ENCODE data around the gene ZNF609. TPM values are rescaled to one million over a fixed set of nuclear protein-coding genes. Genes with fewer than 3 reads are reported as not detected.

Gene ZNF609
- total RNA-seq, 1 donor from 2014 or later: 16.0 TPM

DNA sequence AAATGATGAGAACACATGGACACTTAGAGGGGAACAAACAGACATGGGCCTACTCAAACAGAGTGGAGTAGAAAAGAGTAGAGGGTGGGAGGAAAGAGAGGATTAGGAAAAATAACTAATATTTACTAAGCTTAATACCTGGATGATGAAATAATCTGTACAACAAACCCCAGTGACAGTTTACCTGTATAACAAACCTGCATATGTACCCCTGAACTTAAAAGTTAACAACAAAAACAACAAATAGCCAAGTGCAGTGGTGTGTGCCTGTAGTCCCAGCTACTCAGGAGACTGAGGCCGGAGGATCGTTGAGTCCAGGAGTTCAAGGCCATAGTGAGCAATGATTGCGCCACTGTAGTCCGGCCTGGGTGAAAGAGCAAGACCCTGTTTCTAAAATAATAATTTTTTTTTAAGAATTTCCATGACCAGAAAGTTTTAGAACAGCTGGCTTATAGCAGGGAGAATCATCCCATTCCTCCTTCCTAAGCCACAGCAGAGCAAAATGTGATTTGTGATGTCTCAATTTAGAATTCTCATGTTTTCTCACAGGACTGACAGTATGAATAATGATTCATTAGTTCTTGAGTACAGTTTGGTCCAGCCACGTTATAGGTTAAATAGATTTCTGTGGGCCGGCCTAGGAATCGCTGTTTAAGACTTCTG is 150.0 kb downstream of the ZNF609 start:
- H3K27ac ChIP-seq: no peak overlapping the region

DNA sequence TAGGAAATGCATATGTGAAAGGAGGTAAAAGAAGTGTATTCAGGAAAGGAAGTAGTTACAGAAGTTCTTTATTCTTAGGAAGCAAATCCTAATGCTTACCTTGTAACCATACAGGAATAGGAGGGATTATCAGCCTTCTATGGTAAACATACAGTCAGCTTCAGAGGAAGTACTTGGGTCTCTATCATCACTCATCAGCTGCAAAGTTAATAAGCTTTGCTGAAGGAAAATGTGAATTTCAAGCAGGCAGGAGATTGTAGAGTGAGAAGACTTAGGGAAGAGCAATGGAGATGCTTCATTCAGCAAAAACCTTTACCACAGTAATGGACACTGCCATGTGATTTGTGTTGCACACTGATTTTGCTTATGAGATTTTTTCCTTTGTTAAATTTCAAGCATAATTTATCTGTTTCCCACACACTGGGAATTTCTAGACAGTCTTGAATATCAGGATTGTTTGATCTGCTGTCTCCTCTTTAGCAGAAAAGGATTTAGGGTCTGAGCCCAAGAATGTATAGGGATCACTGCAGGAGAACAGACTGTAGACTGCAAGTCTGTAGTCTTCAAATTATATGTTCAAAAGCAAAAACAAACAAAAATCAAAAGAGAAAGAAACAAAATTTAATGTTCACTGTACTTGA is 150.8 kb downstream of the ZNF609 start:
- H3K27ac ChIP-seq: no peak overlapping the region

More for the DNA sequence above, 150.0 kb downstream of the ZNF609 start:
- intact Hi-C loops (cut with DNase I): no loop called here
- TF ChIP-seq, protein P1, sequence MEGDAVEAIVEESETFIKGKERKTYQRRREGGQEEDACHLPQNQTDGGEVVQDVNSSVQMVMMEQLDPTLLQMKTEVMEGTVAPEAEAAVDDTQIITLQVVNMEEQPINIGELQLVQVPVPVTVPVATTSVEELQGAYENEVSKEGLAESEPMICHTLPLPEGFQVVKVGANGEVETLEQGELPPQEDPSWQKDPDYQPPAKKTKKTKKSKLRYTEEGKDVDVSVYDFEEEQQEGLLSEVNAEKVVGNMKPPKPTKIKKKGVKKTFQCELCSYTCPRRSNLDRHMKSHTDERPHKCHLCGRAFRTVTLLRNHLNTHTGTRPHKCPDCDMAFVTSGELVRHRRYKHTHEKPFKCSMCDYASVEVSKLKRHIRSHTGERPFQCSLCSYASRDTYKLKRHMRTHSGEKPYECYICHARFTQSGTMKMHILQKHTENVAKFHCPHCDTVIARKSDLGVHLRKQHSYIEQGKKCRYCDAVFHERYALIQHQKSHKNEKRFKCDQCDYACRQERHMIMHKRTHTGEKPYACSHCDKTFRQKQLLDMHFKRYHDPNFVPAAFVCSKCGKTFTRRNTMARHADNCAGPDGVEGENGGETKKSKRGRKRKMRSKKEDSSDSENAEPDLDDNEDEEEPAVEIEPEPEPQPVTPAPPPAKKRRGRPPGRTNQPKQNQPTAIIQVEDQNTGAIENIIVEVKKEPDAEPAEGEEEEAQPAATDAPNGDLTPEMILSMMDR (IDR thresholded peaks at IDR 0.05): no peak
- Histone ChIP-seq H3K4me1 (no peaks in the 10 kb centered on the region), H3K36me3 (no peaks in the 10 kb centered on the region), H3K9me3 (no peaks in the 10 kb centered on the region), H3K27me3 (no peaks in the 10 kb centered on the region), H3K4me3 (no peak overlapping the region)
- DNase-seq (ENCODE audit: low spot score in 2 of 2): no peak

DNA sequence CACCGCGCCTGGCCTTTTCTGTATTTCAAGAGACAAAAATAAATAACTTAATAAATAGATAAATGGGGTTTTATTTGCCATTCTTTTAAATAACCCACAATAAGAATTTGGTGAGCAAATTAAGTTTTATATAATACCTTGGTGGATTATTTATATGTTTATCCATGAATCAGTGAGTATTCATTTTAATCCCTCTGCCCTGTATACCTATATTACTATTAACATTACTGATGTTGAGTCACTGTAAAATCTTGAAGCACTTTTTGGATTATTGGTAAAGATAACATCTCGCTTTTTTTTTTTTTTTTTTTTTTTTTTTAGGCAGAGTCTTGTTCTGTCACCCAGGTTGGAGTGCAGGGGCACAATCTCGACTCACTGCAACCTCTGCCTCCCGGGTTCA is 154.1 kb downstream of the ZNF609 start:
- Histone ChIP-seq H3K27ac (no peak overlapping the region), H3K9me3 (no peaks in the 10 kb centered on the region), H3K27me3 (no peaks in the 10 kb centered on the region), H3K36me3 (no peaks in the 10 kb centered on the region), H3K4me1 (peaks cover 0 to under 1% of the 10 kb centered on the region in 2 donors), H3K4me3 (no peak overlapping the region)
- intact Hi-C loops (cut with DNase I): no loop called here
- DNase-seq (ENCODE audit: low spot score in 2 of 2): no peak
- TF ChIP-seq, protein P1 (IDR thresholded peaks at IDR 0.05): no peak

More for the DNA sequence above, 150.8 kb downstream of the ZNF609 start:
- Histone ChIP-seq H3K4me3 (no peak overlapping the region), H3K27me3 (no peaks in the 10 kb centered on the region), H3K4me1 (no peaks in the 10 kb centered on the region), H3K36me3 (no peaks in the 10 kb centered on the region), H3K9me3 (no peaks in the 10 kb centered on the region)
- no peak for DNase-seq (ENCODE audit: low spot score in 2 of 2)
- TF ChIP-seq, protein P1 (IDR thresholded peaks at IDR 0.05): no peak
- intact Hi-C loops (cut with DNase I): no loop called here

DNA sequence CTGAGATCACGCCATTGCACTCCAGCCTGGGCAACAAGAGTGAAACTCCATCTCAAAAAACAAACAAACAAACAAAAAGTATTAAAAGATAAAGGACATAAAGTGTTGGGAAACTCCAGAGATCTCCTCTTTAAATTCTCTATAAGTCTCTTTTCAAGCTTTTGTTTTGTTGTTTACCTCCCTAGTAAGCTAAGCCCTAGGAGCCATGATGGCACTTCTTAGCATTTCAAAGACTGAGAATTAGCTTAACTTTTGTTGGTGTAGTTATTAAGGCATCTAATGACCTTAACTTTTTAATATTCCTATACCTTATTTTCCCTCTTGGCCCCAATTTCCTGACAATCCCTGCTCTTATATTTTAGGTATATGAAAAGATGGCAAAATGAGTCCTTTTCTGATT is 157.3 kb downstream of the ZNF609 start:
- H3K4me1 ChIP-seq: peaks cover 2 to 11% of the 10 kb centered on the region in 2 donors
- DNase-seq (ENCODE audit: low spot score in 2 of 2): no peak
- intact Hi-C loops (cut with DNase I): no loop called here

DNA sequence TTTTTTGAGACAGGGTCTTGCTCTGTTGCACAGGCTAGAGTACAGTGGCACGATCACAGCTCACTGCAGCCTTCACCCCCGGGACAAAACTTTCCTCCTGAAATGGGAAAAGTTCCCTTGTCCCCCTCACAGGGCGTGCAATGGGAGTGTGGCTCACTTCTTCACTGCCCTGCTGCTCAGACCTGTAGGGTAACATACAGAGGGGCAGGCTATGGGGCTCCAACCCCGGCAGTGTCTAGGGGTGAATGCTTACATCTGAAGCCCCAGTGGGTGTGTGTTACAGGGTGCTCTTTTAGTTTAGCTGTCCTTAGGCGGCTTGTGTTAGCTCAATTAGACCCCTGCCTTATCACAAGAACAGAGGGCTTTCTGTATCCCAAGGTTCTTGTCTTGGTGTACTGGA is 157.8 kb downstream of the ZNF609 start:
- H3K9me3 ChIP-seq: no peaks in the 10 kb centered on the region
- intact Hi-C loops (cut with DNase I): no loop called here
- H3K36me3 ChIP-seq: peaks cover 0 to 4% of the 10 kb centered on the region in 2 donors
- DNase-seq (ENCODE audit: low spot score in 2 of 2): no peak
- no peaks in the 10 kb centered on the region for H3K27me3 ChIP-seq
- no peak overlapping the region for H3K27ac ChIP-seq
- no peak overlapping the region for H3K4me3 ChIP-seq
- H3K4me1 ChIP-seq: peaks cover 2 to 11% of the 10 kb centered on the region in 2 donors
- TF ChIP-seq, protein P1 (IDR thresholded peaks at IDR 0.05): no peak

More for the DNA sequence above, 157.3 kb downstream of the ZNF609 start:
- Histone ChIP-seq H3K36me3 (peaks cover 0 to under 1% of the 10 kb centered on the region in 2 donors), H3K27ac (no peak overlapping the region), H3K27me3 (no peaks in the 10 kb centered on the region), H3K9me3 (no peaks in the 10 kb centered on the region), H3K4me3 (no peak overlapping the region)
- TF ChIP-seq, protein P1 (IDR thresholded peaks at IDR 0.05): no peak

Data from ascending aorta (tissue), 2 donors.